Measurements from ENCODE around the gene GLI3. TPM values are rescaled to one million over a fixed set of nuclear protein-coding genes. Genes with fewer than 3 reads are reported as not detected.

Gene GLI3
- total and polyA plus RNA-seq, 3 experiments from 2014 or later, result 0.16 to 0.46 (median 0.44) TPM

DNA sequence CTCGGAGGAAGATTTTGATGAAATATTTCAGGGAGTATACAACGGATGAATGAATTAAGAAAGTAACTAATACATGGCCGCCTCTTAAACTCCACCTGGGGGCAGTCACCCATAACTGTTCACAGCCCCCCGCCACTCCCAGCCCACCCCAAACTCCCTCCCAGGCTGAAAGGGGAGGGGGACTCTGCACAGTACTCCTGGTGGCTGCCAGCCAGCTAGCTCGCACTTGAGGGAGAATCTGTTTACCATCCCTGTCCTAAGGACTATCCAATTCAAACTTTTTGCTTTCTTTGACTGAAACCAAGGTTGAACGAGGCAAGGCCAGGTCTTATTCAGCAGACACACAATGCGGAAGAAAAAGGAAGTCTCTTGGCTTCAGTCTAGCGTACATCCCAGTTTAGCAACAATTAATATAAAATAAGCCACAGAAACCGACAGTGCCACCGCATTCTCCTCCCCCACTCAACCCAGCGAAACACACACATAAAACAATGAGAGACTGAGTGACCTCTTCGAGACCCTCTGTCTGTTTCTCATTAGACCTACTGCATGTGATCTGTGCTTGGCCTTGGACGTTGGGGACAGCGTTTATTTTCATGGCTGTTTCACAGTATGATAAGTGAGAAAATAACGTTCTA, 219.5 kb downstream of the GLI3 start:
- Histone ChIP-seq H3K27me3 (ENCODE audit: insufficient read depth, low read length, poor library complexity, severe bottlenecking) (no peaks in the 10 kb centered on the region), H3K27ac (ENCODE audit: low read depth, low read length) (no peak overlapping the region), H3K4me1 (ENCODE audit: insufficient read depth, low read length) (no peaks in the 10 kb centered on the region), H3K36me3 (ENCODE audit: insufficient read depth, low read length) (no peaks in the 10 kb centered on the region), H3K9me3 (ENCODE audit: low read length) (no peaks in the 10 kb centered on the region), H3K4me3 (ENCODE audit: low read length) (no peak overlapping the region)
- ChIA-PET POLR2A (no interaction called here), CTCF (no interaction called here)
- DNase-seq, result no peak
- H3K4me3 Mint-ChIP-seq, result no peak overlapping the region
- H3K9me3 Mint-ChIP-seq, result peaks cover 0 to 21% (median 10%) of the 10 kb centered on the region in 5 donors
- H3K4me1 Mint-ChIP-seq, result no peaks in the 10 kb centered on the region
- H3K27ac Mint-ChIP-seq, result peak overlapping the region in 1 of 8 donors; percentile 10
- no peaks in the 10 kb centered on the region for H3K36me3 Mint-ChIP-seq
- peaks cover 1 to 10% of the 10 kb centered on the region in 2 donors for H3K27me3 Mint-ChIP-seq

DNA sequence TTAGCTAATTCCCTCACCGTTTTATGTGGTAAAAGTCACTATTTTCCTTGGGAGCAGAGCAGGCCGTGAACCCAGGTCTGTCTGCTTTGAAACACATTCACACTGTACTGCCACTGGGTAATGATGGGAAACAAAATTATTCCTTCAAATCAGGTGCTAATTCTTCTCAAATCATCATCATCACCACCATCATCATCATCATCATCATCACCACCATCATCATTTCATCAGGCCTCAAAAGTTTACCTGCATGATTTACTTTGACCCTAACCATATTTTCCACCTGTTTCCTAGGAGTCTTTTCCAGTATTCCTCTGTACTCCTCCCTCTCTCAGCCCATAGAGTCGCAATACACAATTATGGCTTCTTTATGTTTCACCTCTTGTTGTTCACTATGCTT, 220.5 kb downstream of the GLI3 start:
- H3K4me1 ChIP-seq (ENCODE audit: insufficient read depth, low read length), result no peaks in the 10 kb centered on the region
- ChIA-PET CTCF (no interaction called here), POLR2A (no interaction called here)
- no peak overlapping the region for H3K27ac ChIP-seq (ENCODE audit: low read depth, low read length)
- H3K27me3 Mint-ChIP-seq, result peaks cover 1 to 10% of the 10 kb centered on the region in 2 donors
- H3K27me3 ChIP-seq (ENCODE audit: insufficient read depth, low read length, poor library complexity, severe bottlenecking), result no peaks in the 10 kb centered on the region
- no peak overlapping the region for H3K27ac Mint-ChIP-seq
- H3K36me3 ChIP-seq (ENCODE audit: insufficient read depth, low read length), result no peaks in the 10 kb centered on the region
- peaks cover 0 to 19% (median 10%) of the 10 kb centered on the region in 5 donors for H3K9me3 Mint-ChIP-seq
- no peaks in the 10 kb centered on the region for H3K36me3 Mint-ChIP-seq
- H3K4me3 ChIP-seq (ENCODE audit: low read length), result no peak overlapping the region
- H3K4me3 Mint-ChIP-seq, result no peak overlapping the region
- no peaks in the 10 kb centered on the region for H3K9me3 ChIP-seq (ENCODE audit: low read length)
- H3K4me1 Mint-ChIP-seq, result no peaks in the 10 kb centered on the region
- no peak for DNase-seq

- Mint-ChIP-seq H3K4me1 (no peaks in the 10 kb centered on the region), H3K4me3 (no peak overlapping the region), H3K27ac (no peak overlapping the region), H3K27me3 (peaks cover 1 to 6% of the 10 kb centered on the region in 2 donors), H3K36me3 (no peaks in the 10 kb centered on the region), H3K9me3 (peaks cover 0 to 19% (median 10%) of the 10 kb centered on the region in 5 donors)
- CTCF ChIA-PET, result interaction anchor here (1.3 kb wide), 1 partner anchor 11 kb away, joined by 3 read pairs; no protein-coding TSS in a partner anchor
- POLR2A ChIA-PET, result no interaction called here
- H3K36me3 ChIP-seq (ENCODE audit: insufficient read depth, low read length), result no peaks in the 10 kb centered on the region
- no peak overlapping the region for H3K27ac ChIP-seq (ENCODE audit: low read depth, low read length)
- H3K4me3 ChIP-seq (ENCODE audit: low read length), result no peak overlapping the region
- H3K27me3 ChIP-seq (ENCODE audit: insufficient read depth, low read length, poor library complexity, severe bottlenecking), result no peaks in the 10 kb centered on the region
- H3K9me3 ChIP-seq (ENCODE audit: low read length), result no peaks in the 10 kb centered on the region
- H3K4me1 ChIP-seq (ENCODE audit: insufficient read depth, low read length), result no peaks in the 10 kb centered on the region
- no peak for DNase-seq
Observed at GRCh38 chr7:42014625-42015618, 222.1 kb downstream of the GLI3 start.

GRCh38 chr7:42012786-42013360, 224.1 kb downstream of the GLI3 start:
- no peaks in the 10 kb centered on the region for H3K9me3 ChIP-seq (ENCODE audit: low read length)
- CTCF ChIA-PET, result no interaction called here
- Mint-ChIP-seq H3K27me3 (peaks cover under 1 to 4% of the 10 kb centered on the region in 2 donors), H3K36me3 (no peaks in the 10 kb centered on the region), H3K4me3 (no peak overlapping the region), H3K27ac (no peak overlapping the region), H3K4me1 (no peaks in the 10 kb centered on the region), H3K9me3 (peaks cover 0 to 16% (median 8%) of the 10 kb centered on the region in 5 donors)
- DNase-seq, result no peak
- POLR2A ChIA-PET, result no interaction called here
- H3K27ac ChIP-seq (ENCODE audit: low read depth, low read length), result no peak overlapping the region
- no peaks in the 10 kb centered on the region for H3K36me3 ChIP-seq (ENCODE audit: insufficient read depth, low read length)
- no peaks in the 10 kb centered on the region for H3K4me1 ChIP-seq (ENCODE audit: insufficient read depth, low read length)
- H3K27me3 ChIP-seq (ENCODE audit: insufficient read depth, low read length, poor library complexity, severe bottlenecking), result no peaks in the 10 kb centered on the region
- H3K4me3 ChIP-seq (ENCODE audit: low read length), result no peak overlapping the region

- POLR2A ChIA-PET, result no interaction called here
- Mint-ChIP-seq H3K36me3 (no peaks in the 10 kb centered on the region), H3K9me3 (peaks cover 0 to 16% (median 8%) of the 10 kb centered on the region in 5 donors), H3K27ac (no peak overlapping the region), H3K4me1 (no peaks in the 10 kb centered on the region), H3K4me3 (no peak overlapping the region), H3K27me3 (peaks cover 0 to 4% of the 10 kb centered on the region in 2 donors)
- no peak for DNase-seq
- Histone ChIP-seq H3K36me3 (ENCODE audit: insufficient read depth, low read length) (no peaks in the 10 kb centered on the region), H3K9me3 (ENCODE audit: low read length) (no peaks in the 10 kb centered on the region), H3K27ac (ENCODE audit: low read depth, low read length) (no peak overlapping the region), H3K4me3 (ENCODE audit: low read length) (no peak overlapping the region), H3K4me1 (ENCODE audit: insufficient read depth, low read length) (no peaks in the 10 kb centered on the region), H3K27me3 (ENCODE audit: insufficient read depth, low read length, poor library complexity, severe bottlenecking) (no peaks in the 10 kb centered on the region)
- CTCF ChIA-PET, result no interaction called here
Observed at GRCh38 chr7:42012313-42012712, 224.7 kb downstream of the GLI3 start.

- Histone ChIP-seq H3K36me3 (ENCODE audit: insufficient read depth, low read length) (no peaks in the 10 kb centered on the region), H3K9me3 (ENCODE audit: low read length) (no peaks in the 10 kb centered on the region), H3K27ac (ENCODE audit: low read depth, low read length) (no peak overlapping the region), H3K27me3 (ENCODE audit: insufficient read depth, low read length, poor library complexity, severe bottlenecking) (no peaks in the 10 kb centered on the region), H3K4me1 (ENCODE audit: insufficient read depth, low read length) (no peaks in the 10 kb centered on the region), H3K4me3 (ENCODE audit: low read length) (no peak overlapping the region)
- Mint-ChIP-seq H3K4me1 (no peaks in the 10 kb centered on the region), H3K36me3 (no peaks in the 10 kb centered on the region), H3K4me3 (no peak overlapping the region), H3K9me3 (peaks cover 0 to 16% (median 8%) of the 10 kb centered on the region in 5 donors), H3K27ac (no peak overlapping the region), H3K27me3 (peaks cover 0 to 4% of the 10 kb centered on the region in 2 donors)
- CTCF ChIA-PET, result no interaction called here
- DNase-seq, result no peak
- POLR2A ChIA-PET, result no interaction called here
Observed at GRCh38 chr7:42011846-42012245, 225.2 kb downstream of the GLI3 start.

GRCh38 chr7:42010751-42011150, 226.3 kb downstream of the GLI3 start:
- no peak overlapping the region for H3K27ac ChIP-seq (ENCODE audit: low read depth, low read length)
- H3K9me3 Mint-ChIP-seq, result peaks cover 0 to 12% (median 8%) of the 10 kb centered on the region in 5 donors
- no peaks in the 10 kb centered on the region for H3K27me3 ChIP-seq (ENCODE audit: insufficient read depth, low read length, poor library complexity, severe bottlenecking)
- H3K27ac Mint-ChIP-seq, result no peak overlapping the region
- H3K4me1 Mint-ChIP-seq, result no peaks in the 10 kb centered on the region
- no peaks in the 10 kb centered on the region for H3K36me3 ChIP-seq (ENCODE audit: insufficient read depth, low read length)
- no peak overlapping the region for H3K4me3 ChIP-seq (ENCODE audit: low read length)
- ChIA-PET POLR2A (no interaction called here), CTCF (no interaction called here)
- H3K4me1 ChIP-seq (ENCODE audit: insufficient read depth, low read length), result no peaks in the 10 kb centered on the region
- no peak for DNase-seq
- peaks cover 0 to 4% of the 10 kb centered on the region in 2 donors for H3K27me3 Mint-ChIP-seq
- H3K36me3 Mint-ChIP-seq, result no peaks in the 10 kb centered on the region
- no peaks in the 10 kb centered on the region for H3K9me3 ChIP-seq (ENCODE audit: low read length)
- no peak overlapping the region for H3K4me3 Mint-ChIP-seq

All from CD8-positive, alpha-beta memory T cell (primary cell).